CD4-positive, alpha-beta T cell (primary cell): Measurements from ENCODE around the gene APBA2. TPM values are rescaled to one million over a fixed set of nuclear protein-coding genes. Genes with fewer than 3 reads are reported as not detected.

ENCODE experiments used
- ATAC-seq: fragments of 200-7000 bp; cut with Tn5 transposase; one replicate; pipeline ENCODE4 v1.10.0; 2022; ENCODE audit warnings: mild to moderate bottlenecking; ENCODE audit not compliant: poor library complexity
- CTCF ChIA-PET: fragments of 350-600 bp; sonication (Branson Sonifier 250); formaldehyde crosslinking; loops from one replicate; lab custom pipeline; 2021; ENCODE audit warnings: antibody characterized with exemption, inconsistent platforms; lab: Charles Lee
- POLR2A ChIA-PET: fragments of 350-600 bp; sonication (Branson Sonifier 250); formaldehyde crosslinking; loops from one replicate; lab custom pipeline; 2021; ENCODE audit warnings: antibody characterized with exemption, inconsistent platforms; lab: Charles Lee
- DNase-seq, 14 experiments: peaks; one replicate each; pipeline ENCODE4 v3.0.0-alpha.2; 2013 to 2020; ENCODE audit warnings: mixed read lengths in 2 of 14
- H3K27ac ChIP-seq, 2 donors: one replicate each; pipeline versions ENCODE4 v1.5.1 to v1.7.0; 2013; ENCODE audit warnings: low read length in 2 of 2, low read depth in 1 of 2, mild to moderate bottlenecking in 1 of 2
- H3K27me3 ChIP-seq, 2 experiments: 1 replicate in 1 of 2; 2 replicates in 1 of 2; pipeline versions ENCODE4 v1.6.1 to v1.7.0; 2013; ENCODE audit warnings: low read length in 2 of 2, control low read depth in 1 of 2, mild to moderate bottlenecking in 1 of 2, moderate library complexity in 1 of 2; ENCODE audit not compliant: insufficient read depth in 2 of 2, control insufficient read depth in 1 of 2
- H3K36me3 ChIP-seq: one replicate; pipeline ENCODE4 v1.6.1; 2013; ENCODE audit warnings: low read length, control low read depth; ENCODE audit not compliant: insufficient read depth
- H3K4me1 ChIP-seq: one replicate; pipeline ENCODE4 v1.6.1; 2013; ENCODE audit warnings: low read length, control low read depth; ENCODE audit not compliant: insufficient read depth
- H3K4me3 ChIP-seq: one replicate; pipeline ENCODE4 v1.5.1; 2013; ENCODE audit warnings: mild to moderate bottlenecking, low read length, moderate library complexity
- H3K9me3 ChIP-seq, 2 experiments: 1 replicate in 1 of 2; 2 replicates in 1 of 2; pipeline versions ENCODE4 v1.6.1 to v1.7.0; 2013; ENCODE audit warnings: low read length in 2 of 2, mild to moderate bottlenecking in 2 of 2, control low read depth in 1 of 2, moderate library complexity in 1 of 2; ENCODE audit not compliant: control insufficient read depth in 1 of 2, insufficient read depth in 1 of 2
- H3K27ac Mint-ChIP-seq: one replicate; pipeline ENCODE4 v1.8.0; 2020; ENCODE audit warnings: mixed read lengths
- H3K27me3 Mint-ChIP-seq: one replicate; pipeline ENCODE4 v1.8.0; 2021; ENCODE audit warnings: mixed read lengths
- H3K36me3 Mint-ChIP-seq: one replicate; pipeline ENCODE4 v1.8.0; 2021; ENCODE audit warnings: low read depth, mixed read lengths
- H3K4me1 Mint-ChIP-seq: one replicate; pipeline ENCODE4 v1.8.0; 2021; ENCODE audit warnings: low read depth, mixed read lengths
- H3K4me3 Mint-ChIP-seq: one replicate; pipeline ENCODE4 v1.8.0; 2020; ENCODE audit warnings: mild to moderate bottlenecking, mixed read lengths
- H3K9me3 Mint-ChIP-seq: one replicate; pipeline ENCODE4 v1.8.0; 2020; ENCODE audit warnings: mixed read lengths
- intact Hi-C, 2 experiments: fragments of 100-400 bp; cut with DNase I in 1 of 2; cut with micrococcal nuclease in 1 of 2; formaldehyde crosslinking; loops; one replicate each; pipeline versions ENCODE4 v1.15.1 to v1.9.0; 2023 to 2025; cut with DNase I, micrococcal nuclease
- total RNA-seq, 174 experiments: library from RNA in 2 of 174; stranded (reverse) in 2 of 174; gene quantifications; one replicate each; pipeline ENCODE4 v1.2.3 and lab custom pipeline; 2021 to 2026
- TF ChIP-seq, protein P1 (sequence below): fragments of 200-600 bp; IDR thresholded peaks from one replicate; pipeline ENCODE4 v1.8.0; 2022; ENCODE audit warnings: antibody characterized with exemption, mild to moderate bottlenecking

APBA2 gene
- total RNA-seq, 2 experiments from 2014 or later = 123 to 126 TPM

DNA sequence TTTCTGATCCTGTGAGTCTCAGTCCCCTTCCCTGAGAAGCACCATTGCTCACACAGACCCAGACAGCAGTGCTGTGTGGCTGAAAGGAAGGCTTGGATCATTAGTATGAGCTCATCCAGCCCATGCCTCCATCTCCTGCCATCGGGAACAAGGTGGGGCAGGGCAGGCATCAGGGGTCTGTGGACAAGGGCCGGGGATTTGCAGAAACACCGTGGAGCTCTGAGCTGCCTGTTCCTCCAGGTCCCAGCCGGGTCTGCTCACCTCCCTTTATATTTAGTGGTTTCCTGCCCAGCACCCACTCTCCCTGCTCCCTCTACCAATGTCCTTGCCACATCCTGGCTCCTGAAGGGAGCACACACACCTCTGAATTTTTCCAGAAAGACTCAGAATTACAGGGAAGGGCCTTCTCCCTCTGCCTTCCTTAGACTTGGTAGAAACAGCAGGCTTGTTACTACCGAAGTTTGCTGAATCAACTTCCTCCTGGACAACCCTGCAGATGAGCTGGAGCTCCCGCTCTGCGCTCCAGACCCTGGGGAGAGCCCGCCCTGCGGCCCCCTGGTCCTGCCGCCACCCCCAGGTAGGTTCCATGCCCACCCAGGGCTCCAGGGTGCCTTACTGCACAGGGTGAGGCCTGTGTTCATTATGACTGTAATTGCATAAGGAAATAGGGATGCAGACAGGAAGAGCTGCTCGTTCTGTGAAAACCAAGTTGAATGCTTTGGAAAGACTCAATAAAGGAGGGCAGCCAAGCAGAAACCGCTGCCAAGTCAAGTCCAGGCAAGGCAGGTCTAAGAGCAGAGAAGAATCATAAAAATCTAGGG, 255.7 kb downstream of the APBA2 start:
- DNase-seq (no peak), ATAC-seq (no peak)
- H3K4me1 ChIP-seq = peaks cover 6% of the 10 kb centered on the region
- peaks cover 18 to 21% of the 10 kb centered on the region in 2 experiments for H3K27me3 ChIP-seq
- no peak overlapping the region for H3K4me3 Mint-ChIP-seq
- peaks cover 0 to 7% of the 10 kb centered on the region in 2 experiments for H3K9me3 ChIP-seq
- ChIA-PET POLR2A (no interaction called here), CTCF (interaction anchor here (1.1 kb wide), 1 partner anchor 39 kb away, joined by 3 read pairs; no protein-coding TSS in a partner anchor)
- no peak overlapping the region for H3K4me3 ChIP-seq
- no peaks in the 10 kb centered on the region for H3K36me3 ChIP-seq
- no peaks in the 10 kb centered on the region for H3K36me3 Mint-ChIP-seq
- no peak overlapping the region for H3K27ac ChIP-seq
- no peak overlapping the region for H3K27ac Mint-ChIP-seq
- no peaks in the 10 kb centered on the region for H3K9me3 Mint-ChIP-seq
- peaks cover 75% of the 10 kb centered on the region for H3K27me3 Mint-ChIP-seq
- peaks cover 12% of the 10 kb centered on the region for H3K4me1 Mint-ChIP-seq
- intact Hi-C loops = no loop called here
- TF ChIP-seq, protein P1, sequence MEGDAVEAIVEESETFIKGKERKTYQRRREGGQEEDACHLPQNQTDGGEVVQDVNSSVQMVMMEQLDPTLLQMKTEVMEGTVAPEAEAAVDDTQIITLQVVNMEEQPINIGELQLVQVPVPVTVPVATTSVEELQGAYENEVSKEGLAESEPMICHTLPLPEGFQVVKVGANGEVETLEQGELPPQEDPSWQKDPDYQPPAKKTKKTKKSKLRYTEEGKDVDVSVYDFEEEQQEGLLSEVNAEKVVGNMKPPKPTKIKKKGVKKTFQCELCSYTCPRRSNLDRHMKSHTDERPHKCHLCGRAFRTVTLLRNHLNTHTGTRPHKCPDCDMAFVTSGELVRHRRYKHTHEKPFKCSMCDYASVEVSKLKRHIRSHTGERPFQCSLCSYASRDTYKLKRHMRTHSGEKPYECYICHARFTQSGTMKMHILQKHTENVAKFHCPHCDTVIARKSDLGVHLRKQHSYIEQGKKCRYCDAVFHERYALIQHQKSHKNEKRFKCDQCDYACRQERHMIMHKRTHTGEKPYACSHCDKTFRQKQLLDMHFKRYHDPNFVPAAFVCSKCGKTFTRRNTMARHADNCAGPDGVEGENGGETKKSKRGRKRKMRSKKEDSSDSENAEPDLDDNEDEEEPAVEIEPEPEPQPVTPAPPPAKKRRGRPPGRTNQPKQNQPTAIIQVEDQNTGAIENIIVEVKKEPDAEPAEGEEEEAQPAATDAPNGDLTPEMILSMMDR = no peak

DNA sequence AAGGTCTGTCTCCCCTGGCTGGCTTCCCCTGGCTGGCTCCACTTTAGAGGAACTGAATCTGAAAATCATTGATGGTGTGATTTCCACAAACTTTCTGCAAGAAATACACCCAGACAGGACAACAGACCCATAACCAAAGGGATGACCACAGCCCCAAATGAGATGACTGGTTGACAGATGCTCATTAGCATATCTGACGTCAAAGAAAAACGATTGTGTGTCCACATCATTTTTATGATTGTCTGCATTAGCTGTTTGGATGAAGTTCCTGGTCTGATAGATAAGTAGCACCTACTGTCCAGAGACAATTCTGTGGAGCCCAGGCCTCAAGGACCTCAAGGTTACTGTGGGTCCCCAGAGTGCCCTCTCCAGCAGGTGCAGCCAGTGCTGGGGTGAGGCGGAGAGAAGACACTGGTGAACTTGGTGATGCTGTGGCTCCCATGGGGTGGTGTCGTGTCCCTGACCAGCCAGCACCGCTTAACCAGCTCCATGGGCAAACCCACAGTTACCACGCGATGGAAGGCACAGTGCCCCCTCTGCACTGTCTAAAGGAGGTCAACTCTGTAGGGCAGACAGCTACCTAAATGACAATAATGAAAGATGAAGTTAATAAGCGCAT, 256.5 kb downstream of the APBA2 start:
- ATAC-seq (no peak), DNase-seq (no peak)
- Histone ChIP-seq H3K4me1 (peaks cover 6% of the 10 kb centered on the region), H3K27me3 (peaks cover 18 to 21% of the 10 kb centered on the region in 2 experiments), H3K9me3 (peaks cover 0 to 7% of the 10 kb centered on the region in 2 experiments), H3K4me3 (no peak overlapping the region), H3K27ac (no peak overlapping the region), H3K36me3 (no peaks in the 10 kb centered on the region)
- ChIA-PET CTCF (interaction anchor here (1.1 kb wide), 1 partner anchor 40 kb away, joined by 3 read pairs; no protein-coding TSS in a partner anchor), POLR2A (no interaction called here)
- Mint-ChIP-seq H3K4me1 (peaks cover 12% of the 10 kb centered on the region), H3K27me3 (peaks cover 68% of the 10 kb centered on the region), H3K36me3 (no peaks in the 10 kb centered on the region), H3K9me3 (no peaks in the 10 kb centered on the region), H3K4me3 (no peak overlapping the region), H3K27ac (no peak overlapping the region)
- TF ChIP-seq, protein P1 = no peak
- intact Hi-C loops = no loop called here

DNA sequence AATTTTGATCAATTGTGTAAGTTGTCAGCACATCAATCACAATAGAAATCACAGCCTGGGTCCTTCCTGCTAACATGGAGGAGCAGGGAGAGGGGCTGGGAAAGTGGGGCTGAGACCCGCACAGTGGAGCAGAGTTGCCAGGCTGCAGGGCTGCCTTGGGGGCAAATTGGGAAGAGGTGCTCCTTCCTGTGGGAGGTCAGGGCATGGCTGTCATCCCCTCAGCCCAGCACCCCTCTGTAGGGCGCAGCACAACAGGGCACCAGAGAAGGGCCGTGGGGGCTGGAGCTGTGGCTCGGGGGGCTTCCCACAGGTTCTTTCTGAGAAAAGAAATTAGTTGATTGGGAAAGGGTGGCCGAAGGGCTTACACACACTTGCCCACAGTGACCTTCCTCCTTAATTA, 257.5 kb downstream of the APBA2 start:
- Mint-ChIP-seq H3K36me3 (no peaks in the 10 kb centered on the region), H3K9me3 (no peaks in the 10 kb centered on the region), H3K4me1 (peaks cover 12% of the 10 kb centered on the region), H3K27ac (no peak overlapping the region), H3K4me3 (no peak overlapping the region), H3K27me3 (peaks cover 62% of the 10 kb centered on the region)
- Histone ChIP-seq H3K27ac (no peak overlapping the region), H3K4me1 (peaks cover 6% of the 10 kb centered on the region), H3K27me3 (peaks cover 18 to 21% of the 10 kb centered on the region in 2 experiments), H3K36me3 (no peaks in the 10 kb centered on the region), H3K9me3 (peaks cover 0 to 7% of the 10 kb centered on the region in 2 experiments), H3K4me3 (no peak overlapping the region)
- ATAC-seq = no peak
- CTCF ChIA-PET = no interaction called here
- POLR2A ChIA-PET = no interaction called here
- intact Hi-C loops = no loop called here
- TF ChIP-seq, protein P1 = no peak
- DNase-seq = no peak
